HUES48 (cell line): Measurements from ENCODE around the gene FAM222A.

Experiments used
- H3K27ac ChIP-seq: one replicate; pipeline ENCODE4 v1.7.0; 2013; ENCODE audit warnings: low read depth, low read length, inconsistent platforms
- H3K27me3 ChIP-seq: 2 replicates; pipeline ENCODE4 v1.6.1; 2013; ENCODE audit warnings: mild to moderate bottlenecking, low read length; ENCODE audit not compliant: control insufficient read depth, insufficient read depth
- H3K36me3 ChIP-seq: 2 replicates; pipeline ENCODE4 v1.6.1; 2013; ENCODE audit warnings: low read length; ENCODE audit not compliant: control insufficient read depth, insufficient read depth
- H3K4me1 ChIP-seq: 2 replicates; pipeline ENCODE4 v1.6.1; 2013; ENCODE audit warnings: mild to moderate bottlenecking, low read length; ENCODE audit not compliant: control insufficient read depth, insufficient read depth
- H3K4me3 ChIP-seq: 2 replicates; pipeline ENCODE4 v1.5.1; 2013; ENCODE audit warnings: mild to moderate bottlenecking, low read depth, low read length
- H3K9ac ChIP-seq: 2 replicates; pipeline ENCODE4 v1.6.1; 2013; ENCODE audit warnings: mild to moderate bottlenecking, low read depth, low read length, moderate library complexity
- H3K9me3 ChIP-seq: 2 replicates; pipeline ENCODE4 v1.6.1; 2013; ENCODE audit warnings: low read length; ENCODE audit not compliant: control insufficient read depth, insufficient read depth

The FAM222A gene

GRCh38 chr12:109764123-109764522, 50.5 kb downstream of the FAM222A start:
- H3K9me3 ChIP-seq, result no peaks in the 10 kb centered on the region
- no peaks in the 10 kb centered on the region for H3K36me3 ChIP-seq

DNA sequence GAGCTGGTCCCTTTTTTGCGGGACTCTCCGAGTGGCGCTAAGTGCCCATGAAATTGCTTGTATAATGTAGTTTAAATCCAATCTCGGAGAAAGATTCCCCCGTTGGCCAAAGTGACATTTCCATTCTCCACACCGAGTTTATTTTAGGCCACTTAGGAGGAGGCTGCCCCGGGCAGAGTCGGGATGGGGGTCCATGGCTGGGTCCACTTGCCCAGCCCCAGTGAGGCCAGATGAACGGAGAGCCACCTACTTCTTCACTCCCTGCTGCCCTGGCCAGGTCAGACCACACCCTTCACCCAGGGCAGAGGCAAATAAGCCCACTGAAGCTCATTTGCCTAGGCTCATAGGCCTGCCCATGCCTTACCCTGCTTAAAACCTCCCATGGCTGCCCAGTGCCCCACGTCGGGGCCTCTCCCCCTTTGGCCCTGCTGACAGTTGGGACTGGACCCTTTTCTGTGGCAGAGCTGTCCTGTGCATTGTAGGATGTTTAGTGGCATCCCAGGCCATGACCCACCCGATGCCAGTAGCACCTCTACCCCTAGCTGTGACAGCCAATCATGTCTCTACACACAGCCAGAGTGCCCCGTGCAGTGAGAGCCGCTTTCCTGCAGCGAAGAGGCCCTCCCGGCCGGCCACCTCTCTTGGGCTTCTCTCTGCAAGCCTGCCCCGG, 51.3 kb downstream of the FAM222A start:
- Histone ChIP-seq H3K4me1 (no peaks in the 10 kb centered on the region), H3K36me3 (no peaks in the 10 kb centered on the region), H3K4me3 (no peak overlapping the region), H3K27ac (no peak overlapping the region), H3K27me3 (no peaks in the 10 kb centered on the region), H3K9ac (no peak overlapping the region), H3K9me3 (no peaks in the 10 kb centered on the region)

More at GRCh38 chr12:109764123-109764522, 50.5 kb downstream of the FAM222A start:
- H3K27ac ChIP-seq, result no peak overlapping the region
- H3K4me3 ChIP-seq, result no peak overlapping the region
- no peaks in the 10 kb centered on the region for H3K27me3 ChIP-seq
- H3K4me1 ChIP-seq, result no peaks in the 10 kb centered on the region; the same call in 1 of the 2 replicates
- no peak overlapping the region for H3K9ac ChIP-seq

DNA sequence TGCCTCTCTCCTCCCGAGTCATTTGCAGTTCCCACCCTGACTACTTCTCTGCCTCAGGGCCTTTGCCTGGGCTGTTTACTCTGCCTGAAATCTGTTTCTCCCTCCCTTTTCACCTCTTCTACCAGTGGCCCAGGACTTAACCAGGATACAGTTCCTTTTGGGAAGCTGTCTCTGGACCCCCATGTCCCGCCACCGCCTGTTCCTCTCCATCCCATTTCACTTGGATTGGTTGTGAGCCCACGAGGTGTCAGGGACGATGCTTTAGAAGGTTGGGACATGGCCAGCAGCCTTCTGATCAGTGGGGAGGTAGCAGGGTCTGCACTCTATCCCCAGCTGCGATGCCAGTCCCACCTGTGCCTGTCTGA, 51.8 kb downstream of the FAM222A start:
- Histone ChIP-seq H3K4me3 (no peak overlapping the region), H3K27ac (no peak overlapping the region), H3K27me3 (no peaks in the 10 kb centered on the region)

DNA sequence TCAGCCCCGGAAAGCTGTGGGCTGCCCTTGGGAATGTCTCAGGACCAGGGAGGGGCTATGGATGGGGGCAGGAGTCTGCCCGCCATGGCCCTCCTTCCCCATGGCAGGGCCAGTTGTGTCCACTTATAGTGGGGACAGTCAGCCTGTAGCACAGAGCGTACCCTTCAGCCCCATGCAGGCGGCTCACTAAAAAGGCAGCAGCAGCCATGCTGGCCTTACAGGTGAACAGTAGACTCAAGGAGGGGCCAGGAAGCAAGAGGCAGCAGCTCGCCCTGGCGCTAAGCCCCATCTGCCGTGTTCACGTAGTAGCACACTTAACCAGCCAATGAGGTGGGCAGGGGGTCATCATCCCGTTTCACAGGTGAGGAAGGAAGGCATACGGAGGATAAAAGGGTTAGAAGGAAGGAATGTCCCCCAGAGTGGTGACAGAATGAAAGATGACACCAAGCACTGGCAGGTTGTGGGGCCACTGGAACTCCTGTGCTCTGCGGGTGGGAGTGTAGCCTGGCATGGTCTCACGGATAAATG, 52.7 kb downstream of the FAM222A start:
- H3K9me3 ChIP-seq, result no peaks in the 10 kb centered on the region
- H3K4me1 ChIP-seq, result no peaks in the 10 kb centered on the region
- no peak overlapping the region for H3K4me3 ChIP-seq
- H3K27me3 ChIP-seq, result no peaks in the 10 kb centered on the region
- no peaks in the 10 kb centered on the region for H3K36me3 ChIP-seq
- no peak overlapping the region for H3K9ac ChIP-seq
- H3K27ac ChIP-seq, result no peak overlapping the region

More for the DNA sequence above, 51.8 kb downstream of the FAM222A start:
- Histone ChIP-seq H3K4me1 (no peaks in the 10 kb centered on the region), H3K9ac (no peak overlapping the region), H3K36me3 (no peaks in the 10 kb centered on the region), H3K9me3 (no peaks in the 10 kb centered on the region)

GRCh38 chr12:109767456-109767855, 53.8 kb downstream of the FAM222A start:
- Histone ChIP-seq H3K4me1 (no peaks in the 10 kb centered on the region), H3K27me3 (no peaks in the 10 kb centered on the region), H3K27ac (no peak overlapping the region), H3K9me3 (no peaks in the 10 kb centered on the region), H3K36me3 (no peaks in the 10 kb centered on the region), H3K4me3 (no peak overlapping the region), H3K9ac (no peak overlapping the region)

DNA sequence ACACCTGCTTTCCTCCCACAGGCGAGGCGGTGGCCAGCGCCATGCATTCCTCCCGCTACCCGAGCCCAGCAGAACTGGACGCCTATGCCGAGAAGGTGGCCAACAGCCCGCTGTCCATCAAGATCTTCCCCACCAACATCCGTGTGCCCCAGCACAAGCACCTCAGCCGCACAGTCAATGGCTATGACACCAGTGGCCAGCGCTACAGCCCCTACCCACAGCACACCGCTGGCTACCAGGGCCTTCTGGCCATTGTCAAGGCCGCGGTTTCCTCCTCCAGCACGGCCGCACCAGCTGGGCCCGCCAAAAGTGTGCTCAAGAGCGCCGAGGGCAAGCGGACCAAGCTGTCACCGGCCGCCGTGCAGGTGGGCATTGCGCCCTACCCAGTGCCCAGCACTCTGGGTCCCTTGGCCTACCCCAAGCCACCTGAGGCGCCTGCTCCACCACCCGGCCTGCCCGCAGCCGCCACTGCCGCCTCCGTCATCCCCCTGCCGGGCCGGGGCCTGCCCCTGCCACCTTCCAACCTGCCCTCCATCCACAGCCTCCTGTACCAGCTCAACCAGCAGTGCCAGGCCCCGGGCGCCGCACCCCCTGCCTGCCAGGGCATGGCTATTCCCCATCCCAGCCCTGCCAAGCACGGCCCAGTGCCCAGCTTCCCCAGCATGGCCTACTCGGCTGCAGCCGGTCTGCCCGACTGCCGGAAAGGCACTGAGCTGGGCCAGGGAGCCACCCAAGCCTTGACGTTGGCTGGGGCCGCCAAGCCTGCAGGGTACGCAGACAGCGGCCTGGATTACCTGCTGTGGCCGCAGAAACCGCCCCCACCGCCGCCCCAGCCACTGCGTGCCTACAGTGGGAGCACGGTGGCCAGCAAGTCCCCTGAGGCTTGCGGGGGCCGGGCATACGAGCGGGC, 54.6 kb downstream of the FAM222A start:
- Histone ChIP-seq H3K9ac (no peak overlapping the region), H3K36me3 (no peaks in the 10 kb centered on the region), H3K4me1 (no peaks in the 10 kb centered on the region), H3K27ac (no peak overlapping the region), H3K9me3 (no peaks in the 10 kb centered on the region), H3K27me3 (no peaks in the 10 kb centered on the region), H3K4me3 (no peak overlapping the region)

GRCh38 chr12:109768901-109769670, 55.5 kb downstream of the FAM222A start:
- Histone ChIP-seq H3K27me3 (no peaks in the 10 kb centered on the region), H3K9me3 (no peaks in the 10 kb centered on the region), H3K27ac (no peak overlapping the region), H3K4me1 (no peaks in the 10 kb centered on the region), H3K9ac (no peak overlapping the region; the same call in 1 of the 2 replicates), H3K36me3 (no peaks in the 10 kb centered on the region), H3K4me3 (no peak overlapping the region)

DNA sequence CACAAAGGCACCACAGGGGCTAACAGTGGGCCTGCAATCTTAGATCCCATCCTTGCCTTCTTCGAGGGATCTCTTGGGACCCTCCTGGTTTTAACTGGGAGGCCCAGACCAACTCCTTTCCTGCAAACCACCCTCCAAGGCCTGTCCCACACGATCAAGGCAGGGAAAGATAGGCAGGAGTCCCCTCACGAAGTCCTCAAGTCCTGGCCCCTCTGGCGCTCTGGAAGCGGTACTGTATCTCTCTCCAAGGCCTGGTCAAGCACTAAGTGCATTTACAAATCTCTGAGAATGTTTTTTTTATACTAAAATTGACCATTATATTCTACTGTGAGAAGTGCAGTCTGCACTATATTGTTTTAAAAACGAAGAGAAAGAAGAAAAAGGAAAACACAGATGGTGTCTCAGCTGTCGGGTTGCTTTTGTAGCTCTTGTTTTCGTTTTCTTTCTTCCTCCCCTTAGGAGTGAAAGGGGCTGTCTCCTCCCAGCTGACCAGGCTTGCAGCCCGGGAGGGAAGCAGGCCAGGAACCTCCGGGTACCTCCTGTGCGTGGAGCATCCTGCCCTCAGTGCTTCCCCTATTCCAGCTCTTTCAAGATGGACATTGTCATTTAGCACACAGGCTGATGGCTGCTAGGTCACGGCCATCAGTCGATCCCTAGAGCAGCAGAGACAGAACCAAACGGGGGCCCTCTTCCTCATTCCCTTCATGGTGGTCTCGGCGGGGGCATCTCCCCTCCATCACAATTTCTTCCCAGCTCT, 56.7 kb downstream of the FAM222A start:
- Histone ChIP-seq H3K4me1 (no peaks in the 10 kb centered on the region), H3K36me3 (no peaks in the 10 kb centered on the region), H3K9ac (no peak overlapping the region)

GRCh38 chr12:109770861-109771670, 57.4 kb downstream of the FAM222A start:
- H3K9ac ChIP-seq, result no peak overlapping the region
- H3K27ac ChIP-seq, result no peak overlapping the region
- H3K36me3 ChIP-seq, result no peaks in the 10 kb centered on the region
- H3K4me3 ChIP-seq, result no peak overlapping the region
- H3K9me3 ChIP-seq, result no peaks in the 10 kb centered on the region
- H3K27me3 ChIP-seq, result no peaks in the 10 kb centered on the region
- no peaks in the 10 kb centered on the region for H3K4me1 ChIP-seq

More for the DNA sequence above, 56.7 kb downstream of the FAM222A start:
- Histone ChIP-seq H3K27me3 (no peaks in the 10 kb centered on the region), H3K4me3 (no peak overlapping the region), H3K27ac (no peak overlapping the region), H3K9me3 (no peaks in the 10 kb centered on the region)
